ENCODE measurements around the gene IL1RL1. TPM values are rescaled to one million over a fixed set of nuclear protein-coding genes. Genes with fewer than 3 reads are reported as not detected.

IL1RL1 gene
- total RNA-seq, 1 donor from 2014 or later = 0.27 TPM

- peak; percentile 18 for DNase-seq (ENCODE audit: low read depth)
- no peak overlapping the region for H3K9ac ChIP-seq (ENCODE audit: low read length)
- no peak overlapping the region for H3K4me3 ChIP-seq (ENCODE audit: insufficient read depth, low read depth, low read length)
Measured at GRCh38 chr2:102278720-102279390, 32.5 kb upstream of the IL1RL1 start.

GRCh38 chr2:102279391-102279735, 32.0 kb upstream of the IL1RL1 start:
- Histone ChIP-seq H4K20me1 (ENCODE audit: insufficient read depth, low read length) (no peaks in the 10 kb centered on the region), H3K27ac (ENCODE audit: low read depth, low read length) (no peak overlapping the region), H3K9ac (ENCODE audit: low read length) (no peak overlapping the region), H3K4me2 (ENCODE audit: low read length) (no peak overlapping the region), H3K4me1 (ENCODE audit: insufficient read depth, low read length) (no peaks in the 10 kb centered on the region), H3K4me3 (ENCODE audit: insufficient read depth, low read depth, low read length) (no peak overlapping the region), H2AFZ (ENCODE audit: low read depth, low read length) (no peak overlapping the region), H3K36me3 (ENCODE audit: insufficient read depth, low read length) (no peaks in the 10 kb centered on the region), H3K9me3 (ENCODE audit: insufficient read depth, low read depth, low read length) (no peaks in the 10 kb centered on the region), H3K79me2 (ENCODE audit: insufficient read depth, low read length) (no peaks in the 10 kb centered on the region), H3K27me3 (ENCODE audit: insufficient read depth, low read length) (no peaks in the 10 kb centered on the region)
- H3K36me3 Mint-ChIP-seq (ENCODE audit: low read depth, unreplicated experiment) = no peaks in the 10 kb centered on the region
- peaks cover 9% of the 10 kb centered on the region for H3K4me1 Mint-ChIP-seq (ENCODE audit: low read depth, unreplicated experiment)
- no peak for TF ChIP-seq CTCF (IDR thresholded peaks at IDR 0.05; ENCODE audit: insufficient read depth, low read depth, low read length)
- no peaks in the 10 kb centered on the region for H3K9me3 Mint-ChIP-seq (ENCODE audit: unreplicated experiment)
- H3K27me3 Mint-ChIP-seq (ENCODE audit: low read depth, unreplicated experiment) = no peaks in the 10 kb centered on the region
- FAIRE-seq (no peak), DNase-seq (ENCODE audit: low read depth) (no peak)
- H3K4me3 Mint-ChIP-seq (ENCODE audit: unreplicated experiment) = no peak overlapping the region
- H3K27ac Mint-ChIP-seq (ENCODE audit: unreplicated experiment) = peak overlapping the region; percentile 29

More at GRCh38 chr2:102278720-102279390, 32.5 kb upstream of the IL1RL1 start:
- Histone ChIP-seq H3K4me2 (ENCODE audit: low read length) (no peak overlapping the region), H4K20me1 (ENCODE audit: insufficient read depth, low read length) (no peaks in the 10 kb centered on the region), H3K27me3 (ENCODE audit: insufficient read depth, low read length) (no peaks in the 10 kb centered on the region), H3K27ac (ENCODE audit: low read depth, low read length) (no peak overlapping the region), H3K4me1 (ENCODE audit: insufficient read depth, low read length) (no peaks in the 10 kb centered on the region), H3K79me2 (ENCODE audit: insufficient read depth, low read length) (no peaks in the 10 kb centered on the region), H2AFZ (ENCODE audit: low read depth, low read length) (no peak overlapping the region), H3K9me3 (ENCODE audit: insufficient read depth, low read depth, low read length) (no peaks in the 10 kb centered on the region), H3K36me3 (ENCODE audit: insufficient read depth, low read length) (no peaks in the 10 kb centered on the region)
- no peaks in the 10 kb centered on the region for H3K9me3 Mint-ChIP-seq (ENCODE audit: unreplicated experiment)
- no peak overlapping the region for H3K4me3 Mint-ChIP-seq (ENCODE audit: unreplicated experiment)
- H3K36me3 Mint-ChIP-seq (ENCODE audit: low read depth, unreplicated experiment) = no peaks in the 10 kb centered on the region
- peak overlapping the region; percentile 29 for H3K27ac Mint-ChIP-seq (ENCODE audit: unreplicated experiment)
- no peak for TF ChIP-seq CTCF (IDR thresholded peaks at IDR 0.05; ENCODE audit: insufficient read depth, low read depth, low read length)
- no peak for TF ChIP-seq EZH2 (IDR thresholded peaks at IDR 0.05; ENCODE audit: insufficient read depth, low read length)
- FAIRE-seq = no peak
- H3K4me1 Mint-ChIP-seq (ENCODE audit: low read depth, unreplicated experiment) = peaks cover 9% of the 10 kb centered on the region
- H3K27me3 Mint-ChIP-seq (ENCODE audit: low read depth, unreplicated experiment) = no peaks in the 10 kb centered on the region

GRCh38 chr2:102282678-102283091, 28.7 kb upstream of the IL1RL1 start:
- FAIRE-seq = no peak
- no peak for TF ChIP-seq EZH2 (IDR thresholded peaks at IDR 0.05; ENCODE audit: insufficient read depth, low read length)
- no peak for TF ChIP-seq CTCF (IDR thresholded peaks at IDR 0.05; ENCODE audit: insufficient read depth, low read depth, low read length)
- Histone ChIP-seq H3K4me3 (ENCODE audit: insufficient read depth, low read depth, low read length) (no peak overlapping the region), H3K27ac (ENCODE audit: low read depth, low read length) (no peak overlapping the region), H3K9ac (ENCODE audit: low read length) (no peak overlapping the region), H2AFZ (ENCODE audit: low read depth, low read length) (no peak overlapping the region), H3K9me3 (ENCODE audit: insufficient read depth, low read depth, low read length) (no peaks in the 10 kb centered on the region), H3K36me3 (ENCODE audit: insufficient read depth, low read length) (no peaks in the 10 kb centered on the region), H3K4me1 (ENCODE audit: insufficient read depth, low read length) (no peaks in the 10 kb centered on the region), H3K79me2 (ENCODE audit: insufficient read depth, low read length) (no peaks in the 10 kb centered on the region), H3K4me2 (ENCODE audit: low read length) (no peak overlapping the region), H3K27me3 (ENCODE audit: insufficient read depth, low read length) (no peaks in the 10 kb centered on the region), H4K20me1 (ENCODE audit: insufficient read depth, low read length) (no peaks in the 10 kb centered on the region)
- no peak overlapping the region for H3K27ac Mint-ChIP-seq (ENCODE audit: unreplicated experiment)
- H3K27me3 Mint-ChIP-seq (ENCODE audit: low read depth, unreplicated experiment) = no peaks in the 10 kb centered on the region
- no peak overlapping the region for H3K4me3 Mint-ChIP-seq (ENCODE audit: unreplicated experiment)
- peak; percentile 44 for DNase-seq (ENCODE audit: low read depth)
- peaks cover 9% of the 10 kb centered on the region for H3K4me1 Mint-ChIP-seq (ENCODE audit: low read depth, unreplicated experiment)
- H3K36me3 Mint-ChIP-seq (ENCODE audit: low read depth, unreplicated experiment) = no peaks in the 10 kb centered on the region
- H3K9me3 Mint-ChIP-seq (ENCODE audit: unreplicated experiment) = no peaks in the 10 kb centered on the region
